GM23338 (cell line): Measurements from ENCODE around the gene LRRC47. TPM values are rescaled to one million over a fixed set of nuclear protein-coding genes. Genes with fewer than 3 reads are reported as not detected.

ENCODE experiments used
- ATAC-seq: fragments of 200-7000 bp; cut with Tn5 transposase; 3 replicates; pipeline ENCODE4 v1.9.1; 2020
- DNase-seq: peaks from one replicate; pipeline ENCODE4 v3.0.0-alpha.2; 2015; ENCODE audit warnings: low spot score
- H2AFZ ChIP-seq: fragments of 200-600 bp; sonication (generic); 2 replicates; pipeline ENCODE4 v1.8.0; 2016; ENCODE audit warnings: antibody characterized with exemption, mild to moderate bottlenecking, moderate library complexity
- H3F3A ChIP-seq: fragments of 200-600 bp; sonication (generic); replicated peaks from 2 replicates; pipeline ENCODE4 v1.8.0; 2017; ENCODE audit warnings: antibody characterized with exemption, mixed run types, low read depth
- H3K27ac ChIP-seq: fragments of 200-600 bp; sonication (generic); 2 replicates; pipeline ENCODE4 v1.6.1; 2016; ENCODE audit warnings: low read depth
- H3K27me3 ChIP-seq: fragments of 200-600 bp; sonication (generic); 2 replicates; pipeline ENCODE4 v1.8.0; 2016; ENCODE audit warnings: mild to moderate bottlenecking, mixed run types, moderate library complexity; ENCODE audit not compliant: insufficient read depth
- H3K36me3 ChIP-seq: fragments of 200-600 bp; sonication (generic); 2 replicates; pipeline ENCODE4 v1.8.0; 2016; ENCODE audit warnings: mild to moderate bottlenecking; ENCODE audit not compliant: insufficient read depth
- H3K4me1 ChIP-seq: fragments of 200-600 bp; sonication (generic); 2 replicates; pipeline ENCODE4 v1.8.0; 2016; ENCODE audit warnings: mild to moderate bottlenecking, moderate library complexity; ENCODE audit not compliant: insufficient read depth
- H3K4me2 ChIP-seq: fragments of 200-600 bp; sonication (generic); 2 replicates; pipeline ENCODE4 v1.7.1; 2017; ENCODE audit warnings: mixed run types
- H3K4me3 ChIP-seq: fragments of 200-600 bp; sonication (generic); 2 replicates; pipeline ENCODE4 v1.6.1; 2016; ENCODE audit warnings: mixed run types
- H3K79me2 ChIP-seq: fragments of 200-600 bp; sonication (generic); replicated peaks from 2 replicates; pipeline ENCODE4 v1.8.0; 2017; ENCODE audit warnings: mild to moderate bottlenecking; ENCODE audit not compliant: insufficient read depth
- H3K9me2 ChIP-seq: fragments of 200-600 bp; sonication (generic); 2 replicates; pipeline ENCODE4 v1.8.0; 2017; ENCODE audit not compliant: insufficient read depth
- H4K20me1 ChIP-seq: fragments of 200-600 bp; sonication (generic); replicated peaks from 2 replicates; pipeline ENCODE4 v1.8.0; 2017; ENCODE audit warnings: mild to moderate bottlenecking; ENCODE audit not compliant: insufficient read depth
- H3K27ac Mint-ChIP-seq: 2 replicates; pipeline ENCODE4 v1.8.0; 2020; ENCODE audit warnings: inconsistent platforms, mild to moderate bottlenecking, moderate library complexity, mixed read lengths
- H3K27me3 Mint-ChIP-seq: 3 replicates; pipeline ENCODE4 v1.8.0; 2022; ENCODE audit warnings: low read depth, mild to moderate bottlenecking, moderate library complexity, mixed read lengths, inconsistent platforms; ENCODE audit not compliant: insufficient read depth, poor library complexity
- H3K36me3 Mint-ChIP-seq: 3 replicates; pipeline ENCODE4 v1.8.0; 2021; ENCODE audit warnings: low read depth, mild to moderate bottlenecking, inconsistent platforms, moderate library complexity, mixed read lengths
- H3K4me1 Mint-ChIP-seq: 3 replicates; pipeline ENCODE4 v1.8.0; 2020; ENCODE audit warnings: mild to moderate bottlenecking, inconsistent platforms, mixed read lengths
- H3K4me3 Mint-ChIP-seq: 3 replicates; pipeline ENCODE4 v1.8.0; 2021; ENCODE audit warnings: moderate library complexity, mild to moderate bottlenecking, inconsistent platforms, mixed read lengths
- H3K9me3 Mint-ChIP-seq: 3 replicates; pipeline ENCODE4 v1.8.0; 2020; ENCODE audit warnings: moderate library complexity, mild to moderate bottlenecking, inconsistent platforms, mixed read lengths
- CREB1 ChIP-seq: fragments of 250-450 bp; sonication (Bioruptor Pico); IDR thresholded peaks from 2 replicates; pipeline ENCODE4 v1.5.0; 2020; ENCODE audit warnings: low read depth, mild to moderate bottlenecking, moderate library complexity
- CTCF ChIP-seq, 2 experiments: fragments of 200-600 bp in 1 of 2; sonication (generic) in 1 of 2; conservative IDR thresholded peaks; 2 replicates each; pipeline versions ENCODE4 v1.5.1 to v1.6.1; 2016 to 2017; ENCODE audit warnings: antibody characterized with exemption in 2 of 2, low read depth in 2 of 2, mild to moderate bottlenecking in 2 of 2, moderate library complexity in 1 of 2
- EZH2 ChIP-seq: fragments of 200-600 bp; sonication (generic); IDR thresholded peaks from one replicate; pipeline ENCODE4 v1.8.0; 2017; ENCODE audit warnings: antibody characterized with exemption, mild to moderate bottlenecking, low read depth; ENCODE audit not compliant: unreplicated experiment
- EZH2phosphoT487 ChIP-seq: fragments of 200-600 bp; sonication (generic); IDR thresholded peaks from one replicate; pipeline ENCODE4 v1.8.1; 2018; ENCODE audit warnings: antibody characterized with exemption; ENCODE audit not compliant: unreplicated experiment
- JUNB ChIP-seq: IDR thresholded peaks from one replicate; pipeline ENCODE4 v1.6.1; 2016; ENCODE audit warnings: antibody characterized with exemption; ENCODE audit not compliant: unreplicated experiment
- NANOG ChIP-seq: IDR thresholded peaks from 2 replicates; pipeline ENCODE4 v1.6.1; 2016; ENCODE audit warnings: antibody characterized with exemption, borderline replicate concordance
- POLR2AphosphoS5 ChIP-seq: IDR thresholded peaks from 2 replicates; pipeline ENCODE4 v1.6.1; 2016; ENCODE audit warnings: antibody characterized with exemption, low read depth
- STAT1 ChIP-seq: IDR thresholded peaks from one replicate; pipeline ENCODE4 v1.6.1; 2016; ENCODE audit warnings: antibody characterized with exemption; ENCODE audit not compliant: unreplicated experiment
- ZNF114 ChIP-seq: fragments of 250-450 bp; sonication (Bioruptor Pico); IDR thresholded peaks from 2 replicates; pipeline ENCODE4 v1.5.0; 2020; ENCODE audit warnings: mild to moderate bottlenecking, moderate library complexity
- ZNF331 ChIP-seq: fragments of 250-450 bp; sonication (Bioruptor Pico); IDR thresholded peaks from 2 replicates; pipeline ENCODE4 v1.5.0; 2020; ENCODE audit warnings: low read depth, mild to moderate bottlenecking, moderate library complexity
- polyA plus RNA-seq: library from polyadenylated mRNA; unstranded; fragments of >200 nt; fragmentation: Nextera tagmentation; extraction: Ambion mirVana; gene quantifications from 2 replicates; pipeline ENCODE4 v1.2.1, GENCODE V29; 2016
- total RNA-seq: library from RNA; depleted of rRNA; stranded (reverse); fragments of >200 nt; shearing (Covaris generic); gene quantifications from 2 replicates; pipeline ENCODE4 v1.2.3, GENCODE V29; 2014
- TF ChIP-seq, protein P1 (sequence below): IDR thresholded peaks from 2 replicates; pipeline ENCODE4 v1.6.1; 2016; ENCODE audit warnings: antibody characterized with exemption
- TF ChIP-seq, protein P2 (sequence below): IDR thresholded peaks from one replicate; pipeline ENCODE4 v1.6.1; 2018; ENCODE audit warnings: antibody characterized with exemption; ENCODE audit not compliant: unreplicated experiment

The LRRC47 gene
- total and polyA plus RNA-seq, 2 experiments from 2014 or later: 15.8 to 76.8 TPM

DNA sequence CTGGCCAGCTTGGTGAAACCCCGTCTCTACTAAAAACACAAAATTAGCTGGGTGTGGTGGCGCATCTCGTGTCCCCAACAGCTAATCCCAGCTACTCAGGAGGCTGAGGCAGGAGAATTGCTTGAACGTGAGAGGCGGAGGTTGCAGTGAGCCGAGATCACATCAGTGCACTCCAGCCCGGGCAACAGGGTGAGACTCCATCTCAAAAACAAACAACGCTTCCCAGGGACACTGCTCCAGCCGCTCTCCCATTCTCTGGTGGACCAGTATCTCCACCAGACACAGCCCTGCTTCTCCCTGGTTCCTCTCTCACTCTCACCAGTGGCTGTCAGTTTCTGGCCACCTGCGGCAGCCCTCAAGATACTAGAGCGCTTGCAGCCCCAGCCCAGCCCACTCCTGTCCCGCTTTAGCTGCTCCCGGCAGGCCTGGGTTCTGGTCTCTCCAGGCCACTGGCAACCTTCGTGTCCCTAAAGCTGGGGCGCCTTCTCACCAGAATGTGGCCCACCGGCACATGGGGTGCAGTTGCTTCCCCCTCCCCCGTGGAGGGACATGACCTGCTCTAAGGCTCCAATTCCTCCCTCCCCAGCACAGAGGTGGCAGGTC lies 20.9 kb upstream of the LRRC47 start:
- Histone ChIP-seq H3K36me3 (no peaks in the 10 kb centered on the region), H2AFZ (no peak overlapping the region), H4K20me1 (no peaks in the 10 kb centered on the region), H3K79me2 (no peaks in the 10 kb centered on the region), H3F3A (no peaks in the 10 kb centered on the region), H3K4me3 (no peak overlapping the region), H3K27me3 (no peaks in the 10 kb centered on the region), H3K27ac (no peak overlapping the region), H3K4me1 (no peaks in the 10 kb centered on the region), H3K4me2 (no peak overlapping the region), H3K9me2 (no peaks in the 10 kb centered on the region)
- Mint-ChIP-seq H3K27me3 (peaks cover 6% of the 10 kb centered on the region), H3K27ac (peak overlapping the region; percentile 46; the same call in 1 of the 2 replicates), H3K4me3 (no peak overlapping the region), H3K4me1 (no peaks in the 10 kb centered on the region; the same call in 2 of the 3 replicates), H3K9me3 (no peaks in the 10 kb centered on the region), H3K36me3 (peaks cover 8% of the 10 kb centered on the region; the same call in 2 of the 3 replicates)
- DNase-seq (no peak), ATAC-seq (no peak)
- TF ChIP-seq ZNF331 (no peak), STAT1 (no peak), CTCF (conservative IDR thresholded peaks at IDR 0.05; ENCODE audit: low read depth in 2 of 2) (no peak), JUNB (no peak), CREB1 (CRISPR knock-in tag) (no peak), NANOG (no peak), EZH2 (no peak), ZNF114 (CRISPR knock-in tag) (no peak), EZH2phosphoT487 (no peak), POLR2AphosphoS5 (no peak)
- TF ChIP-seq, protein P1, sequence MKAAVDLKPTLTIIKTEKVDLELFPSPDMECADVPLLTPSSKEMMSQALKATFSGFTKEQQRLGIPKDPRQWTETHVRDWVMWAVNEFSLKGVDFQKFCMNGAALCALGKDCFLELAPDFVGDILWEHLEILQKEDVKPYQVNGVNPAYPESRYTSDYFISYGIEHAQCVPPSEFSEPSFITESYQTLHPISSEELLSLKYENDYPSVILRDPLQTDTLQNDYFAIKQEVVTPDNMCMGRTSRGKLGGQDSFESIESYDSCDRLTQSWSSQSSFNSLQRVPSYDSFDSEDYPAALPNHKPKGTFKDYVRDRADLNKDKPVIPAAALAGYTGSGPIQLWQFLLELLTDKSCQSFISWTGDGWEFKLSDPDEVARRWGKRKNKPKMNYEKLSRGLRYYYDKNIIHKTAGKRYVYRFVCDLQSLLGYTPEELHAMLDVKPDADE: no peak
- TF ChIP-seq, protein P2, sequence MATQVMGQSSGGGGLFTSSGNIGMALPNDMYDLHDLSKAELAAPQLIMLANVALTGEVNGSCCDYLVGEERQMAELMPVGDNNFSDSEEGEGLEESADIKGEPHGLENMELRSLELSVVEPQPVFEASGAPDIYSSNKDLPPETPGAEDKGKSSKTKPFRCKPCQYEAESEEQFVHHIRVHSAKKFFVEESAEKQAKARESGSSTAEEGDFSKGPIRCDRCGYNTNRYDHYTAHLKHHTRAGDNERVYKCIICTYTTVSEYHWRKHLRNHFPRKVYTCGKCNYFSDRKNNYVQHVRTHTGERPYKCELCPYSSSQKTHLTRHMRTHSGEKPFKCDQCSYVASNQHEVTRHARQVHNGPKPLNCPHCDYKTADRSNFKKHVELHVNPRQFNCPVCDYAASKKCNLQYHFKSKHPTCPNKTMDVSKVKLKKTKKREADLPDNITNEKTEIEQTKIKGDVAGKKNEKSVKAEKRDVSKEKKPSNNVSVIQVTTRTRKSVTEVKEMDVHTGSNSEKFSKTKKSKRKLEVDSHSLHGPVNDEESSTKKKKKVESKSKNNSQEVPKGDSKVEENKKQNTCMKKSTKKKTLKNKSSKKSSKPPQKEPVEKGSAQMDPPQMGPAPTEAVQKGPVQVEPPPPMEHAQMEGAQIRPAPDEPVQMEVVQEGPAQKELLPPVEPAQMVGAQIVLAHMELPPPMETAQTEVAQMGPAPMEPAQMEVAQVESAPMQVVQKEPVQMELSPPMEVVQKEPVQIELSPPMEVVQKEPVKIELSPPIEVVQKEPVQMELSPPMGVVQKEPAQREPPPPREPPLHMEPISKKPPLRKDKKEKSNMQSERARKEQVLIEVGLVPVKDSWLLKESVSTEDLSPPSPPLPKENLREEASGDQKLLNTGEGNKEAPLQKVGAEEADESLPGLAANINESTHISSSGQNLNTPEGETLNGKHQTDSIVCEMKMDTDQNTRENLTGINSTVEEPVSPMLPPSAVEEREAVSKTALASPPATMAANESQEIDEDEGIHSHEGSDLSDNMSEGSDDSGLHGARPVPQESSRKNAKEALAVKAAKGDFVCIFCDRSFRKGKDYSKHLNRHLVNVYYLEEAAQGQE: no peak
